HT1080 (cell line): ENCODE data around the gene MARCHF4. TPM values are rescaled to one million over a fixed set of nuclear protein-coding genes. Genes with fewer than 3 reads are reported as not detected.
"Not testable (repeated sequence)": the region's sequence is repeated elsewhere in the genome, so short reads cannot be mapped to it uniquely, and the experiment has no call there.

Experiments used
- DNase-seq: peaks from one replicate; pipeline ENCODE4 v3.0.0-alpha.2; 2015; ENCODE audit warnings: low read depth
- total RNA-seq: library from RNA; depleted of rRNA; stranded (reverse); fragments of >200 nt; shearing (Covaris generic); gene quantifications from 2 replicates; pipeline ENCODE4 v1.2.3, GENCODE V29; 2014

Gene MARCHF4
- total RNA-seq, 1 experiment from 2014 or later: 27.8 TPM

DNA sequence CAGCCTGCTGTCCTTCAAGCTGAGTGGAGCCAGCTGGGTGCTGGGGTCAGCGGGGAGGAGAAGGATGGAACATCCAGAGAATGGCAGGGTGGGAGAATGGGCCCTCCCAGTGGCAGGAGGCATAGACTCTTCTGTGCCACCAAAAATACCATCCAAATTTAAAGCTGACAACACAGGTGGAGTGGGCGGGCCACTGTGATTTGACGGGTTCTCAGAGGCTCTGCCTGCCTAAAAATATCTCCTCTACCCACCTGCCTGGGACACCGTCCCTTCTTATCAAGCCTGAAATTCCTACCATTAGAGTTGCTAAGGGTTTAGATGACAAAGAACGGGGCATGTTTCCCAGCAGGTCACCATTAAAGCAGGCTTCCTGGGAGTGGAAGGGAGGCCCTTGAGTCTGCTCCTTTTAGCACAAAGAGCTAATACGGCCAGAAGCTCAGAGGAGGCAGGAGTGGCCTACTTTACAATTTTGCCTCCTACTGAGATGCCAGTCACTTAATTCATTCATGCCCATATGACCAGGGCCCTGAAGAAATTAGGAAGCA lies 19.8 kb upstream of the MARCHF4 start:
- no peak for DNase-seq

DNA sequence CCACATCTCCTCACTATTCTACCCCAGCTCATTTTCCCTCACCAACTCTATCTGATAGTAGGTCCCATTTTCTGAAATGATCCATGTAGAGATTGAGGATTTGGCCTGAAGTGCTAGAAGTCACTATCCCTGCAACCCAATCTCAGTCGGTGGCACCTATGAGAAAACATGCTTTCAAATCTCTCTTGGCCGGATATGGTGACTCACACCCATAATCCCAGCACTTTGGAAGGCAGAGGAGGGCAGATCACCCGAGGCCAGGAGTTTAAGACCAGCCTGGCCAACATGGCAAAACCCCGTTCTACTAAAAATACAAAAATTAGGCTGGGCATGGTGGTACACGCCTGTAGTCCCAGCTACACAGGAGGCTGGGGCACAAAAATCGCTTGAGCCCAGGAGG lies 19.1 kb upstream of the MARCHF4 start:
- peak; percentile 84 for DNase-seq

- DNase-seq: no peak
Observed at GRCh38 chr2:216389570-216389969, 17.3 kb upstream of the MARCHF4 start.

DNA sequence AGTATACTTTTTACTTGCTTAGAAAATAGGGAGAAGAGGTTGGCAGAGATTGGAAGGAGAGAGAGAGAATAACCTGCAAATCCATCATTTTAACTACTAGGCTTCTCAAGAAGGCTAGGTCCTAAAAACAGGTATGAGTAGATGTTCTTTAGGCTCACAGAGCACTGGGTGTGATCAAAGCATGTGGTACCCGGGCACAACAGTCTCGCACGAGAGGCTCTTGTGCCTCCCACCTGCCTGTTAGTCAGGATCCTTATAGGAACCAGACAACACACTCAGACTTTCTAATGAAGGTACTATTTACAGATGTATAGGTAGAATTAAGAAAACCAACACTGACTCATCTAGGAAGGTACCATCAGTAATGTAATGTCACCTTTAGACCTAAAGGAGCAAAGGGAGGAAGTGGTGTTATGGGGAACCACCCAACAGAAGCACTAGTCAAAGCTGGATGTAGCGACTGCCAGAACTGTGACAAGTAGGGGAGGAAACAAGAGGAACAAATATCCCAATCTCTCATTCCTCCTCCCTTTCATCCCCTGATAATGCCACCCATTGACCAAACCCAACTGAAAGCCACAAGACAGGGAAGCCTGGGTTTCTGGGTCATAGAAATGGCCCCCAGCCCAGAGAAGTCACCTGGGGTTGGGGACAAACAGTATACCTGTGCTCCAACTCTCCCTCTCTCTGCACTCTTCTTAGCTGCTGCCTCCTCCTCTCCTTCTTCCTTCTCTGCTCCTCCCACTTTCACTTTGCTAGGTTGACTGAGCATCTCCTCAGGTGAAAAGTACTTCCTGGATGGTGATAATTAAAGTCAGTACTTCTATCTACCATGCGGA lies 16.0 kb upstream of the MARCHF4 start:
- DNase-seq: no peak

- DNase-seq: no peak
Observed at GRCh38 chr2:216387262-216387661, 15.0 kb upstream of the MARCHF4 start.

DNA sequence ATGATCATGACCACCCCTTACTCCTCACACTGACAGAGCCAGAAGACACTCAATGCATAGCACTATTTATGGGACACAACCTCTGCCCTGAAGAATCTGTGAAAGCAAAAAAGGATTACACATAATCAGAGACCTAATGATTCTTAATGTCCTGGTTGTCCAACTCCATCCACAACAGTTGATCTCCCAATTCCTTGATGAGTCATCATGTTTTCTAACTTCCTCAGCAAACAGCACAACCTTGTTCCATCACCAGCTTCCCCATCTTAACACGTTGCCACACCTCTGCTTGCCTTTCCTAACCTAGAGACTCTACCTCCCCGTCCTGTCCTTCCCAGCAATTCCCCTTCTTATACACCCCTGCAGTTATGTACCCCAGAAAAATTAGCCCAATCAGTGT lies 13.2 kb upstream of the MARCHF4 start:
- DNase-seq: no peak

- not testable (repeated sequence) for DNase-seq
Observed at GRCh38 chr2:216384409-216384808, 12.1 kb upstream of the MARCHF4 start.

DNA sequence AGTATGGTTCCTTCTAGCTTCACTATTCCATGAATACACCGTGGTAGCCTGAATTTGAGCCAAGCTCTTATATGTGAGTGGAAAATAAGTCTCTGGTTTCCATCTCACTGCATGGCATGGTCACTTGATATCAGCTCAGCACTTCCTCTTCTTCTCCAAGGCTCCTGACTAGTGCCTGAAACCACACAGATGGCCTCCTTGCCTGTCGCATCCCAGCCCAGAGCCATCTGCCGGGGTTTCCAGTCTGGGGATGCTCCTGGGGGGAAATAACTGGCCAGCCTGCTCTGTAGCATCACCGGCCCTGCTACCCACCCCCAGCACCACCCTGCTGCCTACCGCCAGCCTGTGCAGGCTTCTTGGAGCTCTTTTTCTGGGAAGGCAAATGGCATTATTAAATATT lies 7.7 kb upstream of the MARCHF4 start:
- DNase-seq: no peak

DNA sequence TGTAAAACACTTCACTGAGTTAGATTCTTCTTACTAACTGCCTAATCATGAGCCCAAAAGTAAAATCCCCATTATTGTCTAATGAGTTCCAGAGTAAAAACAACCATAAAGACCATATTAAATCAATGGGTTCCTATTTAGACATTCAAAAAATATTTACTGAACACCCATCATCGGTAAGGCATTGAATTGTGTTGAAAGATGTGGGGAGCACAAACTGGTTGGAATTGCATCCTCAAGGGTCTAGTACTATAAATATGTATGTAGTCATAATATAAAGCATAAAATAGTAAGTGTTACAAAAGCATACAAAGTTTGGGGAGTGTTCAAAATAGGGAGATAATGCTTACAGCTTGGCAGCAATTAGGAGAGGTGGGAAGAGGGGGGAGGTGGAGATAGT lies 3.0 kb upstream of the MARCHF4 start:
- DNase-seq: no peak

DNA sequence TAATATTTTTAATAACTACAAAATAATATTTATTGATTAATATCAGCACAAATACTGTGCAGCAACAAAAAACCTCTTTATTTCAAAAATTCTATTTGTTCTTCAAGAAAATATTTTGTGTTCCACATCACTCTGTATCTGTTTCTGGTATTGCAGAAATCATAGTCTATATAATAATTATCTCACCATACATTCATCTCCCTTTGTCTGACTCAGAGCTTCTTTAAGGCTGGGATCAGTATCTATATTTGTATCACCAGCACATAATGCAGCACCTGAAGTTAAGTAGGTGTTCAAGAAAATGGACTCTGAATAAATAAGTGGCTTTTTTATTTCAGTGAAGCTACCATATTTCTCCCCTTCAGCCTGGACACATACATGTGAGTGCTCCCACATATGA lies 1.6 kb upstream of the MARCHF4 start:
- no peak for DNase-seq

DNA sequence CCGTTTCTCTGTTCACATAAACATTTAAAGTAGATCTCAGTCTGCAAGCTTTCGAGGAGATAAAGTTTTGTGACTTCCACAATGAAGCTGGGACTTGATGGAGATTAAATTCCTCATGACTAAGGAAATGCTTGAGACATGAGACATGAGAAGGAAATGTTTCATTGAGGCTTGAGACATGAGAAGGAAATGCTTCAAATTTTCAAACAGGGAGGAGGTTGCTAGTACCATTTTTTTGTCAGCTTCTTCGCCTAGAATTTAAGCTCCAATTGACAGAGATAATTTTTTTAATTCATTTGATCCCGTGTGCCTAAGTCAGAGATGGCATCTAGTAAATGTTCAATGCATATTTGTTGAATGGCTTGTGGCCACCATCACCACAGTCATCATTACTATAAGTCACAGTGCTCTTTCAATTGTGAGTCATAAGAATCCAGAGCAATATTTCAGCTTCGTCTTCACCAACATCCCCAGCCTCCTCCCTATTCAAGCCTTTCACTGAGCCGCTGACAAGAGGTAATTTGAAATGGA lies 543 bp upstream of the MARCHF4 start:
- DNase-seq: peak; percentile 90

DNA sequence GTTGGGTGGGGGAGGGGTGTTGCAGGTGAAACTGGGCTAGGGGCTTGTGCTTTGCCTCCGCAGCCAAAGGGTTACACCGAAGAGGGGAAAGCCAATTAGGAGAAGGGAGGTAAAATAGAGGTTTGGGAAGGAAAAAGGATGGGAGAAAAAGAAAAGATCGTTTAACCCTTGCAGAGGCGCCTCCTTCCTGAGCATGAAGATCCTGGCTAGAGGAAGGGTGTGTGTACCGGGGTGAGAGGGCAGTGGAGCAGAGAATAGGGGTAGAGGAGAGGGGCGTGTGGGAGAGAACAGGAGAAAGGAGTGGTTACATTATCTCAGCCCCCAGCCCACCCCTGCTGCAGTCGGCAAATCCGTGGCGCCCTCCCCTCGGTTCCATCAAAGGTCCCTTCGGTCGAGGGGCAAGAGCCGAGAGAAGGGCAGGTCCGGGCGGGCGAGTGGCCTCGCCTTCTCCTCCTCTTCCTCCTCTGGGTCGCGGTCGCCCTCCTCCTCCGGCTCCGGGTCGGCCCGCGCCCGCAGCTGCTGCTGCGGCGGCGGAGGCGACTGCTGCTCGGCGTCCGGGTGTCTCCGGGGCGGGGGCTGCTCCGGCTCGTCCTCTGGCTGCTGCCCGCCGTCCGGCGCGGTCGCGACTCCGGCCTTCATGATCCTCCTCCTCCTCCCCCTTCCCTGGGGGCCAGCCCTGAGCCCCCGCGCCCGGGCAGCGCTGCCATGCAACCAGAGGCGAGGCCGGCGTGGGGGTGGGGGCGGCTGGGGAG lies 1.1 kb downstream of the MARCHF4 start:
- DNase-seq: no peak

GRCh38 chr2:216369821-216370220 lies 2.5 kb downstream of the MARCHF4 start:
- no peak for DNase-seq

- no peak for DNase-seq
Observed at GRCh38 chr2:216366777-216367471, 5.4 kb downstream of the MARCHF4 start.

DNA sequence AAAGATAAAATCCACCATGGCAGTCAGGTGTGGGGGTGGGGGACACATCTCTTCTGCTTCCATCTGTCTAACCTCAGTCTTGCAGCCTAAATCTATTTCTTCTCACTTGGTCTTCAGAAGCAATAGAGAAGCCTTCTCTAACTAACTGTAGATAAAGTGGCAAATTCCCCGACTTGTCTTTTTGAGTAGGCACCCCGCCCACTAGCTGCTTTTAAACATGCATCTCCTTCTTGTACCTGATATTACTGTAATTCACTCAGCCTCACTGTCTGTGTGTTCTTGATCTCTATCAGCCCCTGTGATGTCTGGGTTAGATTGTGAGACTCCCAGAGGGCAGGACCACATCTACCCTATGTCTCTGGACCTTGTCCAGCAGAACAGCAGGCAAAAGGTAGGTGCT lies 6.8 kb downstream of the MARCHF4 start:
- no peak for DNase-seq

DNA sequence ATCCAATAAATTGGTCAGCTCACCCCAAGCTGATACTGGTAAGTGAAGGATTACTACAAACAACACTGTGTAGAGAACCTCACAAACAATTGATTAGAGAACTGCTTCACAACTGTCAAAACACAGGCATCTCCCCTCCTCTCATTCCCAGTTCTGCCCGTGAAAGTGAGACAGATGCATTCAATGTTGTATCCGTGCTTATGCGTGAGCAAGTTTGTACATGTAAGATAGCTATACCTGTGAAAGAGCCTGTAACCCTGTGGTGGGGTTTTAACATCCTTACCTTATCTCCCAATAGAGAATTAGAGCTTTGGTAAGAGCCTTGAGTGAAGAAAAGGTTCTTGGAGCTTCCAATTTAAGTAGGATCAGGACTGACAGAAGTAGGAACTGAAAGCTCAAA lies 9.1 kb downstream of the MARCHF4 start:
- DNase-seq: no peak

DNA sequence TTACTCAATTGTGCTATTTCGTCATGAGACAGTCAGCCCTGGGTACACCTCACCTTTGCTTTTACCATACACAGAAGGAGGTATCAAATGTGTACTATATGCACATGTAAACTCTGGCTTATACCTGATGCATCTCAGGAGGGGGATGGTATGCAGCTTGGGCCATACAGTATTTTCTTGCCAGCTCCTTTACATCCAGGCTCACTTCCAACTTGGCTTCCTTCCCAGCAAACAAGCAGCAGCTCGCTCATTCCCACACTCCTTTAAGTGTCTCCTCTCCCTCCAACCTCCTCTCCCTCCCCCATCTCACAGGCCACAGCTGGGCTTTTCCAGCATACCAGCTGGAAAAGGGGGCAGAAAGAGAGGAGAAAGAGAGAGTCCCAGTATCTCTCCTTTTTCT lies 9.6 kb downstream of the MARCHF4 start:
- DNase-seq: peak; percentile 90

- DNase-seq: no peak
Observed at GRCh38 chr2:216355711-216356110, 16.6 kb downstream of the MARCHF4 start.

- DNase-seq: no peak
Observed at GRCh38 chr2:216354306-216354705, 18.0 kb downstream of the MARCHF4 start.

GRCh38 chr2:216352653-216353270 lies 19.5 kb downstream of the MARCHF4 start:
- DNase-seq: peak; percentile 57
